ENCODE data around the gene BMPR1A.

Gene BMPR1A

GRCh38 chr10:86756511-86757112 is at the start of gene BMPR1A:
Gene BMPR1A, plus strand, starts transcription at chr10:86756619. Its CDS starts 119,400 bp downstream, at chr10:86876019.
- peak in 17 of 58 donors; percentile 26 to 95 (median 73) for DNase-seq

DNA sequence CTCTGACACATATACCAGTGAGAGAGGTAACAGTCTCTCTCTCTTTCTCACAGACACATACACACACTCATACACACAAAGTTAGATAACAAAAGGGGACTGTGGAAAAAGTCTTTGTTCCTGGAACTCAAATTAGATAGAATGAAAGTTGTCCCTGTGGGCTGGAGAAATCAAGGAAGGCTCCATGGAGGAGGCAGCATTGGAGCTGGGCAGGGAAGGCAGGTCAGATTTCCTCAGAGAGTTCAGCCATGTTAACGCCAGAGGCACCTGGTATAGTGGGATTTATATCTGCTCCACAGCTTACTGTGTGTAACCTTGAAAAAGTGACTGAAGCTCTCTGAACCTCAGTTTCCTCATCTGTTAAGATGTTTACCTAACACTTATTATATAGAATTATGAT is 49.4 kb upstream of the BMPR1A start:
- DNase-seq: no peak

DNA sequence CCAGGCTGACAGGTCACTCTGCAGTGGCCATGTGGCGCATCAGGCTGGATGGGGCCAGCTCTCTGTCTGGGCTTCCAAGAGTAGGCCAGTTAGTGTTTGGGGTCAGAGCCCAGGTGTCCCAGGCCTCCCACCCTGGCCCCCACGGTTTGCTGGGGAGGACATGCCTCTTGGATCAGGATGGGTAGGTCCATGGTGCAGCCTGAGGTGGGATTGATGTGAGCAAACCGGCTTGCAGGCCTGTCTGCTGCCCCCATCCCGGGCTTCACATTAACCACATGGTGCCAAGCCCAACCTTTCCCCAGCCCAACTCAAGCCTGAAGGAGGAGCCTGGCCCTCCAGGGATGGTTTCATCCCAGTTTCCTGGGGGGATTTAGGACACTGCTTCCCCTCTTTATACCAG is 48.9 kb upstream of the BMPR1A start:
- DNase-seq: no peak

DNA sequence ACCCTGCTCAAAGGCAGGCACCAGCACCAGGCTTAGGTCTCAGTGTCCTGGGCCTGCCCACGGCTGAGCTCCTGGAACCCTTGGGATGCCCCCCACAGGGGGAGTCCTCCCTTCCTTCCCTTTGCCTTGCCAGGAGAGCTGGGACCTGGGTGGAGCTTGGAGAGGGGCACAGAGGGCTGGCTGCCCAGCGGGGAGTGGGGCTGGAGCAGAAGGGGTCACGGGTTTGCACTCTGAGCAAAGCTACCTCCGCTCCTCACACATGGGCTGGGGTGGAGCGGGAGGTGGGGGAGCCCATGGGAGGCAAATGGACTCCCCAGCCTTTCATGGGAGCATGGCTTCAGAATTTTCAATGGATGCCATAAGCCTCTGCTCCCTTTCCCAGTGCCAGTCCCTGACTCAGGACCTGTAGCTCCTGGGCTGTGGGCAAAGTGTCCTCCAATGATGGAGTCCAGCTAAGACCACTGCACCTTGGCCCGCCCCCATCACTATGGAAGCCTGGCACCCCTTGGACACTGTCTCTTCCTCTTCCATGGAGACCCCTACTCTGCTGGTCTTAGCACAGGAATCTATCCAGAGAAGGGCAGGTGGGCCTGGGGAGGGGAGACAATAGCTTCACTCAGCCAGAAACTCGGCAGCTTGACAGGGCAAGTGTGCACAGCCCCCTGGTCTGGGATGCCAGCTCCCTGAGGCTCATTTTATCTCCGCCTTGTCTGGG is 48.2 kb upstream of the BMPR1A start:
- no peak for DNase-seq

DNA sequence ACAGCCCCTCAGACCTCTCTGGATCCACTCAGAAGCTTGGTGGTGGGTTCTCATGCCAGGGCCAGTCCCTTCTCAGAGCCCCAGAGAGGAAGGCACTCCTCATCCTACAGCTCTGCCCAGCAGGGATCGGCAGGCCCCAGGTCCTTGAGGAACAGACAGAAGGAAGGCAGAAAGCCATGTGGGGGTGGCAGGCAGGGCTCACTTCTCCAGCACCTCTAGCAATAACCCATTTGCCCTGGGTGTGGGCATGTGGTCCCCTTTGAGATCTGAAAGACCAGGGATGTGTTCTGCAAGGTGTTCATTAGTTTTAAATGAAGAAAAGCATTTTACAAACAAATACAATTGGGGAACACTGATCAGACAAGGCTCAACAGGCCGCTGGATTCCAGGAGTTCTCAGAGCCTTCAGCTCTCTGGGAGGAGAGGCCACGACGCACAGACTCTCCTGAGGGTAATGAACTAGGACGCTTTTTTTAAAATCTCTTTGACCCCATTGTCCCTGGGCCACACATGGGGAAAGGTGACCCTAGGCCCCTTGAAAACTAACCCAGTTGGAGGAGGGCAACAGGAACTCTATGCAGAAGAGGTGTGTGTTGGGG is 47.5 kb upstream of the BMPR1A start:
- no peak for DNase-seq

- DNase-seq: peak in 1 of 58 donors; percentile 8
Measured at GRCh38 chr10:86709396-86710185, 46.8 kb upstream of the BMPR1A start.

DNA sequence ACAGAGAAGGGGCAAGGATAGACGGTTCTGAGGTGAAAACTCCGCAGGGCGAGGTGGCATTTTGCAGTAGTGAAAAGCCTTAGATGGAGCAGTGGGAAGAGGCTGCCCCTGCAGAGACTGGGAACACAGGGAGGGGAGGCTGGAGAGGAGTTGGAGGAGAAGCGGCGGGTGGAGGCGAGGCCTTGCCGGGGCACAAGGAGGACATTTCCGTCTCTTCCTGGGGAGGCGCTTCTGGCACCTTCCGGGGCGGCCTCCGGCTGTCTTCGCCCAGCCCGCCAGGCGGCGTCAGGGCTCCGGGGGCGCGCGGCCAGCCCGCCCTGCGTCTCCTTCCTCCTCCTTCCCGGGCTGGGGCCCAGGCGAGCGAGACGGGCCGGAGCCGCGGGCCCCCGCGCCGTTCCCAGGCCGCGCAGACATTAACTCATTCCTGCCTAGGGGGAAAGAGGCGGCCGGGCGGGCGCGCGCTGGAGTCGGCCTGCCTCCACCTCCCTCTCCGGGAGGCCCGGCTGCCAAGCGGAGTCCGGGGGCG is 45.4 kb upstream of the BMPR1A start:
- peak; percentile 21 to 91 (median 76) for DNase-seq

- peak in 32 of 58 donors; percentile 19 to 70 (median 46) for DNase-seq
Measured at GRCh38 chr10:86711513-86712316, 44.7 kb upstream of the BMPR1A start.

DNA sequence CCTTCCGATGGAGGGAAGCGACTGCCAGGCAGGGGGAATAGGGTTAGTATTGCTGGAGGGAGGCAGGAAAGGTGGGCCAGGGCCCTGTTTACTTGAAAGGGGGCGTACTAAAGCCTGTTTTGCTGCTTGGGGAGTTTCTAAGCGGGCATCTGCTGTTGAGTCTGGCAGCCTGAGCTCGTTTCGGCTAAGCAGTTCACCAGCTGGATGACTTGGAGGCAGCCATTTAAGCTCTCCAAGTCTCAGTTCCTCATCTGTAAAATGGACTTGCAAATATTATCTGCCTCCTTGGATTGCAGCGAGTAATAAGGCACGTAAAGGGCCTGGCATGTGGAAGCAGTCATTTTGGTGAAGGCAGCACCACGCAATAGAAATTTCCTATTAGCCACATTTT is 44.1 kb upstream of the BMPR1A start:
- peak in 1 of 58 donors; percentile 17 for DNase-seq

- DNase-seq: no peak
Measured at GRCh38 chr10:86715156-86715795, 41.1 kb upstream of the BMPR1A start.

DNA sequence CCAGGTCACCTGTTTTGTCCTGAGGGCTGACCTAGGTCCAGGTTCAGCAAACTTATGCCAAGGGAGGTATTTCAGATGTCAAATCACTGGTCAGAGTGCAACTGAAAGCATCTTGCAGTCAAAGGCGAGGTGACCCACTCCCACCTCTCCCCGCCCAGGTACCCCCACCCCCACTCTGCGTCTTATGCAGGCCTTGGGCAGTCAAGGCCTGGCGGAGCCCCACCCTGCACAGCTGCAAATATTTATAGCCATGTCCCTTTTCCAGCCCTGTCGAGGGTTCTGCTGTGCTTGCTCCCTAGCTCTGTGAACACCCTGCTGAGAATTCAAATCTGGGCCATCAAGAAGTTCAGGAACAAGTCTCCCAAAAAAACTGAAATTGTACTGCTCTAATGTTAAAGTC is 40.6 kb upstream of the BMPR1A start:
- DNase-seq: no peak

- no peak for DNase-seq
Measured at GRCh38 chr10:86716466-86716865, 40.0 kb upstream of the BMPR1A start.

DNA sequence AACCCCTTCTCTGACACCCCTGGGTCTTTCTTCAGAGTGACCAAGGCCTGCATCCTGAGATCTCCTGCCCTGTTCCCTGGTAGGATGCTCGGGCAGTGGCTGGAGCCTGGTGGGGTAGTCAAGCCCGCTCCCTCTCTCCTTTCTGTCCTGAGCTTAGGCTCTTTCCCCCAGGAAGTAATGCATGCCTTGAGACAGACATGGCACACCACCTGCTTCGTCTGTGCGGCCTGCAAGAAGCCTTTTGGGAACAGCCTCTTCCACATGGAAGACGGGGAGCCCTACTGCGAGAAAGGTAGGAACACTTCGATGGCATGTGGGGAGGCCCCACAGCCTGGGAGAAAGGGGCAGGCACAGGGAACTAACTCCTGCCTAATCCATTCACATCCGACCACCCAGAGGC is 37.9 kb upstream of the BMPR1A start:
- no peak for DNase-seq

DNA sequence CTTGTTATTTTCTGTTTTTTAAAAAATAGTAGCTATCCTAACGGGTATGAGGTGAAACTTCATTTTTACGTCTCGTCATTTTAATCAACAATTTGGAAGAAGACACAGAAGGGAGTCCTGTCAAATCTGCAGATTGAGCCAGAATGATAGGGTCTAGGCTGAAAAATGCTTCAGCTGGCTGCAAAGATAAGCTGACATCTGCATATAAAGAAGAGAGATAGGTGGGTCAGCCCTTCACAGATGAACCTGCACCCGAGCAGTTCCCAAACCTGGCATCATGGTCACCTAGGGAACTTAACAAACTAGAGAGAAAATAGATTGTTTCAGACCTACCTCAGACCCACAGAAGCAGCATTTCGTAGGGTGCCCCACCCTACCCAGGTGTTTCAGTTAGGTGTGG is 35.2 kb upstream of the BMPR1A start:
- no peak for DNase-seq

DNA sequence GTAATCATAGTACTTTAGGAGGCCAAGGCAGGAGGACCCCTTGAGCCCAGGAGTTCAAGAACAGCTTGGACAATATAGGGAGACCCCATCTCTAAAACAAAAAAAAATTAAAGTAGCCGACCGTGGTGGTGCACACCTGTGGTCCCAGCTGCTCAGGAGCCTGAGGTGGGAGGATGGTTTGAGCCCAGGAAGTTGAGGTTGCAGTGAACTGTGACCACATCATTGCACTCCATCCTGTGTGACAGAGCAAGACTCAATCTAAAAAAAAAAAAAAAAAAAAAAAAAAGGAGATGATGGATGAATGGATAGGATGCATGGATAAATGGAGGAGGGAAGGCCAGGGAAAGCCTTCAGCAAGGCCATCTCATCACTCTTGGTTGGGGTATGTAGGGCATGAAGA is 33.4 kb upstream of the BMPR1A start:
- no peak for DNase-seq

- DNase-seq: no peak
Measured at GRCh38 chr10:86724445-86724844, 32.0 kb upstream of the BMPR1A start.

- DNase-seq: no peak
Measured at GRCh38 chr10:86725980-86726676, 30.3 kb upstream of the BMPR1A start.

GRCh38 chr10:86726677-86726999 is 29.8 kb upstream of the BMPR1A start:
- DNase-seq: no peak

DNA sequence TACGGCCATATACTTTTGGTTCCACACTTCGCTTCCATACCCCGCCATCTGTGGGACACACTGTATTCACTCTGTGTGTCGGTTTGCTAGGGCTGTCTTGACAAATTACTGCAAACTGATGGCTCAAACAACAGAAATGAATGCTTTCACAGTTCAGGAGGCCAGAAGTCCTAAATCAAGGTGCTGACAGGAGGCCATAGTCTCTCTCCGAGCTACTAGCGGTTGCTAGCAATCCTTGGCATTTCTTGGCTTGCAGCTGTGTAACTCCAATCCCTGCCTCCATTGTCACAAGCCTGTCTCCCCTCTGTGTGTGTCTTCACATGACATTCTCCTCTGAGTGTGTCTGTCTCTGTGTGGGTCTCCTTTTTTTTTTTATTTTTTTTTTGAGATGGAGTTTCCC is 28.9 kb upstream of the BMPR1A start:
- no peak for DNase-seq

- DNase-seq: no peak
Measured at GRCh38 chr10:86728056-86728455, 28.4 kb upstream of the BMPR1A start.
